ENCODE data around the gene PHKG2.

Gene PHKG2

DNA sequence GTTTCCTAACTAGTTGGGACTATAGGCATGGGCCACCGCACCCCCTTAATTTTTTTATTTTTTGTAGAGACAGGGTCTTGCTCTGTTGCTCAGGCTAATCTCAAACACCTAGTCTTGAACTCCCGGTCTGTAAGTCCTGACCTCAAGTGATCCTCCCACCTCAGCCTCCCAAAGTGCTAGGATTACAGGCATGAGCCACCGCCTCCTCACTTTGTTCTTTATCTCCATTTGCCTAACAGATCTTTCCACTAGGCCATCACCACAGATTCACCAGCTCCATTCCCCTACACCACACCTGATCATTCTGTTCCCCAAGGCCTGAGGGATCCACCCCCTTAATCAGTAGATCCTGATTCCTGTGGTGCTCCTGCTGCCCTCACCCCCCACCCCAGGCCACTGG, 46.4 kb downstream of the PHKG2 start:
- Histone ChIP-seq H3K27me3 (ENCODE audit: low read length) (no peaks in the 10 kb centered on the region), H3K27ac (ENCODE audit: low read depth, low read length) (no peak overlapping the region), H2AFZ (ENCODE audit: low read depth, low read length, severe bottlenecking) (no peak overlapping the region), H4K20me1 (ENCODE audit: low read depth, low read length) (no peaks in the 10 kb centered on the region), H3K4me3 (ENCODE audit: insufficient read depth, low read length, poor library complexity, severe bottlenecking) (no peak overlapping the region), H3K9ac (ENCODE audit: low read length) (no peak overlapping the region), H3K36me3 (ENCODE audit: low read length) (no peaks in the 10 kb centered on the region), H3K79me2 (ENCODE audit: insufficient read depth, low read length) (no peaks in the 10 kb centered on the region), H3K9me2 (replicated peaks; ENCODE audit: insufficient read depth, low read length) (no peaks in the 10 kb centered on the region), H3K4me2 (ENCODE audit: low read depth, low read length, poor library complexity, severe bottlenecking) (no peak overlapping the region), H3K9me3 (ENCODE audit: insufficient read depth, low read length) (no peaks in the 10 kb centered on the region), H3F3A (ENCODE audit: insufficient read depth) (no peaks in the 10 kb centered on the region)
- TF ChIP-seq CTCF (IDR thresholded peaks at IDR 0.05; ENCODE audit: insufficient read depth, low read length, poor library complexity, severe bottlenecking) (no peak), EZH2phosphoT487 (conservative IDR thresholded peaks at IDR 0.05; ENCODE audit: low read length) (no peak)

GRCh38 chr16:30797670-30798309, 49.6 kb downstream of the PHKG2 start:
- no peak overlapping the region for H3K4me3 ChIP-seq (ENCODE audit: insufficient read depth, low read length, poor library complexity, severe bottlenecking)
- H3K9ac ChIP-seq (ENCODE audit: low read length), result no peak overlapping the region
- no peak overlapping the region for H3K4me2 ChIP-seq (ENCODE audit: low read depth, low read length, poor library complexity, severe bottlenecking)
- H3K27ac ChIP-seq (ENCODE audit: low read depth, low read length), result no peak overlapping the region
- H3K9me3 ChIP-seq (ENCODE audit: insufficient read depth, low read length), result no peaks in the 10 kb centered on the region
- H3K36me3 ChIP-seq (ENCODE audit: low read length), result no peaks in the 10 kb centered on the region
- H4K20me1 ChIP-seq (ENCODE audit: low read depth, low read length), result no peaks in the 10 kb centered on the region
- no peaks in the 10 kb centered on the region for H3F3A ChIP-seq (ENCODE audit: insufficient read depth)
- no peak overlapping the region for H2AFZ ChIP-seq (ENCODE audit: low read depth, low read length, severe bottlenecking)
- no peaks in the 10 kb centered on the region for H3K9me2 ChIP-seq (replicated peaks; ENCODE audit: insufficient read depth, low read length)
- H3K27me3 ChIP-seq (ENCODE audit: low read length), result no peaks in the 10 kb centered on the region
- no peaks in the 10 kb centered on the region for H3K79me2 ChIP-seq (ENCODE audit: insufficient read depth, low read length)
- TF ChIP-seq EZH2phosphoT487 (conservative IDR thresholded peaks at IDR 0.05; ENCODE audit: low read length) (no peak), CTCF (IDR thresholded peaks at IDR 0.05; ENCODE audit: insufficient read depth, low read length, poor library complexity, severe bottlenecking) (no peak)

All from SU-DHL-6 (cell line).